Activated CD8-positive, alpha-beta memory T cell treated with anti-CD3 and anti-CD28 coated beads, Interleukin-2, amount 50 U/mL, for 4 hours (primary cell): ENCODE results near the gene GNG7.
"Not testable (repeated sequence)": the region's sequence is repeated elsewhere in the genome, so short reads cannot be mapped to it uniquely, and the experiment has no call there.

ENCODE experiments used
- DNase-seq: peaks from one replicate; pipeline ENCODE4 v3.0.0-alpha.2; 2020

The GNG7 gene

DNA sequence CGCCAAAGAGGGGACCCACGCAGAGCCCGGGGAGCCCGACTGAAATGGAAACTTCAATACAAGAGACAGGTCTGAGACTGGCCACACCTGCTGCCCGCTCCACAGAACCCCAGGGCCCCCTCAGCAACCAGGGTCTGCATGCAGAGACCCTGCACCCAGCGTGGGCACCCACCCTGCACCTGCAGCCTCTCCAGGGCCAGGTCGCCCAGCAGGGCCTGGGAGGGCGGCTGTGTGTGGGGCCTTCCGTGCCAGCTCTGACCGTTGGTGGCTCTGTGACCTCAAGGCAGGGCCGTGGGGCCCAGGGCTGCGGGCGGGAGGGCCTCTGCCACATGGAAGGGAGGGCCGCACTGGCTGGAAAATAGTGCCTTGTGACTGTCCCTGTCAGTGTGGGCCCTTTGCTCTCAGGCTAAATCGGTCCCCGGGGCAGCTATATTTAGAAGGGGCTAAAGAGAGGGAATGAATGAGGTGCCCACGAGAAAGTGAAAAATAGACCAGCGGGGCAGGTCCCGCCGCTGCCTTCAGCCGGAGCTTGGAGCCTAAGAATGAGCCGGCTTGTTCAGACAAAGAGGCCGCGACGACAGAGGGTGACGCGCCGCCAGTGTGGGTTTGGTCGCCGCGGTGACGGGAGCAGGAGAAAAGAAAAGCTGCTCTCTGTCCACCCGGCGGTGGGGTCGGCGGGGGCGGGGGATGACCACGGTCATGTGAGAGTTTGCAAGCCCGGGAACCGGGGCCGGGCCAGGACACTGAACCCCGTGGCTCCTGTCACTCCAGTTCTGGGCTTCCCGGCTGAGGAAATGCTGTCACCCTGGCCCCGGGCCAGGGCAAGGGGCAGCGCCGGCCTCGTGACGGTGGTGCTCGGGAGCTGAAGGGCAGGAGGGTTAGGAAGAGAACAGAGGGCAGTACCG lies 156.1 kb downstream of the GNG7 start:
- DNase-seq, result no peak

DNA sequence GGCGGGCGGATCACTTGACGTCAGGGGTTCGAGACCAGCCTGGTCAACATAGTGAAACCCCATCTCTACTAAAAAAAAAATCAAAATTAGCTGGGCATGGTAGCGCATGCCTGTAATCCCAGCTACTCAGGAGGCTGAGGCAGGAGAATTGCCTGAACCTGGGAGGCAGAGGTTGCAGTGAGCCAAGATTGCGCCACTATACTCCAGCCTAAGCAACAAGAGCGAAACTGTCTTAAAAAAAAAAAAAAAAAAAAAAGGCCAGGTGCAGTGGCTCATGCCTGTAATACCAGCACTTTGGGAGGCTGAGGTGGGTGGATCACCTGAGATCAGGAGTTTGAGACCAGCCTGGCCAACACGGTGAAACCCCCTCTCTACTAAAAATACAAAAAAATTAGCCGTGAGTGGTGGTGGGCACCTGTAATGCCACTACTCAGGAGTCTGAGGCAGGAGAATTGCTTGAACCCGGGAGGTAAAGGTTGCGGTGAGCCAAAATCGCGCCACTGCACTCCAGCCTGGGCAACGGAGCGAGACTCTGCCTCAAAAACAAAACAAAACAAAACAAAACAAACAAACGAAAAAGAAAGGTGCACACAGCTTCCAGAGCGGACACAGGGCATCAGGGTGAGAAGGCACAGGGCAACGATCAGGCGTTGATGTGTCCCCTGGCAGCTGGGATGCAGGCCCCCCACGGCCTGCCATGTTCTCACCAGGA lies 156.9 kb downstream of the GNG7 start:
- not testable (repeated sequence) for DNase-seq

DNA sequence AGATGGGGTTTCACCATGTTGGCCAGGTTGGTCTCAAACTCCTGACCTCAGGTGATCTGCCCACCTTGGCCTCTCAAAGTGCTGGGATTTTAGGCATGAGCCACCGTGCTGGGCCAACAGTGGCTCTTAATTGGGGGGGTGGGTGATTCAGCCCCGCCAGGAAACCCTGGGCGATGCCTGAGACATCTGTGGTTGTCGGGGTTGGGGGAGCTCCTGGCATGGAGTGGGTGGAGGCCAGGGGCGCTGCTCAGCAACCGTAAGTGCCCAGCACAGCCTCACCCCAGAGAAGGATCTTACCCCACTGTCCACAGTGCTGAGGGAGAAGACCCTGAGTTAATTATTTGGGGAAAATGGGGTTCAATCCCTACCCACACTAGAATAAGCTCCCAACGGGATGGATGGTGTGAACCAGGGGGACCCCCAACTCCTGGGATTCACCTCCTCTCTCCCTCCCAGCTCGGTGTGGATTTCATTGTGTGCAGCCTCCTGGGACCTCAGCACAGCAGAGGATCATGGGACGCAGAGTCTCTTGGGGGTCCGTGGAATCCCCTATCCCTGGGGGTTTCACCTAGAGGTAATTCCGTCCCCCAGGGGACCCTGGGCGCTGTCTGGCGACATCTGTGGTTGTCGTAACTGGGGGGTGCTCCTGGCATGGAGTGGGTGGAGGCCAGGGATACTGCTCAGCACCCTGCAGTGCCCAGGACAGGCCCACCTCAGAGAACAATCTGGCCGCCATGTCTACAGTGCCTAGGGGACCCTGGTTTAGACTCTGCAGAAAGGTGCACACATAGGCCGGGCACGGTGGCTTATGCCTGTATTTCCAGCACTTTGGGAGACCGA lies 157.7 kb downstream of the GNG7 start:
- DNase-seq, result no peak

DNA sequence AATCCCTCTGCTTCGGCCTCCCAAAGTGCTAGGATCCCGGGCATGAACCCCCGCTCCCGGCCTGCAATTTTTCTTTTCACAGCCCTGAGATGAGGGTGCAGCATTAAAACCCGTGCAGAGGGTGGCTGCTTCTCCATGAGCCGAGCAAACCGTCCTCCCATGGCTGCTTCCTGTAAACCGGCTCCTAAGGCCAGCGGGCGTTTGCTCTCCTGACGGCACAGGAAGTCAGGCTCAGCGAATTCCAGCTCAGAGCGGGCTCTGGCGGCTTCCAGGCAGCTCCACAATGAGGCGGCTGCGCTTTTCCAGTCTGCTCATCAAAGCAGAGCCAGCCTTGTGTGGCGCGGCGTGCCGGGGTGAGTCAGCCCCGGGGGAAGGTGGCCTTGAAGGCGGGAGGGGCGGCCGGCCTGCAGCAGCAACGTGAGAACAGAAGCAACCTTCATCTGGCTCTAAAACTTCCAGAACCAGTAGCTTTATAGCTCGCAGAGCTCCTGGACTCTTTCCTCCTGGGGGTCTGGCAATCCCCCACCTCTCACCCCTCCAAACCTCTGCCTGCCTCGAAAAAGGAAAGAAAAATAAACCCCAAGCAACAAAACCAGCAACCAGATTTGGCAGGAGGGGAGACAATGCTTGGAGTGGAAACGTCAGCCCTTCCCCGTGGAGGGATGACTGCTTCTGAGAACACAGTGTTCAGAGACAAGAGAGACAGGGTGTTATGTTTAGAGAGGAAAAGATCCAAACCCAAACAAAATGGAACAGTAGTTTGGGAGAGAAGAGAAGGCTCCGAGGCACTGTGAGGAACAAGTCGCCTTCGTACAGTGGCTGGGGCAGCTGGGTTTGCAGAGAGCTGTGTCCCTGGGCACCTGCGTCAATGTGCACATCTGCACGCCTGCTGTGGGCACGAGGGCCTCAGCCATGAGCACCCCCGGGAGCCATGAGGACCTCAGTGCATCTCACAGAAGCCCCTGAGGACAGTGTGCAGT lies 158.7 kb downstream of the GNG7 start:
- DNase-seq, result peak; percentile 78

DNA sequence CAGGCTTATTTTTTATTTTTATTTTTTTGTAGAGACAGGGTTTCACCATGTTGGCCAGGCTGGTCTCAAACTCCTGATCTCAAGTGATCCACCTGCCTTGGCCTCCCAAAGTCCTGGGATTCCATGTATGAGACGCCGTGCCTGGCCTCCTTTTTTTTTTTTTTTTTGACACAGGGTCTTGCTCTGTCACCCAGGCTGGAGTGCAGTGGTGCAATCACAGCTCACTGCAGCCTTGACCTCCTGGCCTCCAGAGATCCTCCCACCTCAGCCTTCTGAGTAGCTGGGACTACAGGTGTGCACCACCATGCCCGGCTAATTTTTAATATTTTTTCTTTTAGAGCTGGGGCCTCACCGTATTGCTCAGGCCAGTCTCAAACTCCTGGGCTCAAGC lies 159.4 kb downstream of the GNG7 start:
- not testable (repeated sequence) for DNase-seq

DNA sequence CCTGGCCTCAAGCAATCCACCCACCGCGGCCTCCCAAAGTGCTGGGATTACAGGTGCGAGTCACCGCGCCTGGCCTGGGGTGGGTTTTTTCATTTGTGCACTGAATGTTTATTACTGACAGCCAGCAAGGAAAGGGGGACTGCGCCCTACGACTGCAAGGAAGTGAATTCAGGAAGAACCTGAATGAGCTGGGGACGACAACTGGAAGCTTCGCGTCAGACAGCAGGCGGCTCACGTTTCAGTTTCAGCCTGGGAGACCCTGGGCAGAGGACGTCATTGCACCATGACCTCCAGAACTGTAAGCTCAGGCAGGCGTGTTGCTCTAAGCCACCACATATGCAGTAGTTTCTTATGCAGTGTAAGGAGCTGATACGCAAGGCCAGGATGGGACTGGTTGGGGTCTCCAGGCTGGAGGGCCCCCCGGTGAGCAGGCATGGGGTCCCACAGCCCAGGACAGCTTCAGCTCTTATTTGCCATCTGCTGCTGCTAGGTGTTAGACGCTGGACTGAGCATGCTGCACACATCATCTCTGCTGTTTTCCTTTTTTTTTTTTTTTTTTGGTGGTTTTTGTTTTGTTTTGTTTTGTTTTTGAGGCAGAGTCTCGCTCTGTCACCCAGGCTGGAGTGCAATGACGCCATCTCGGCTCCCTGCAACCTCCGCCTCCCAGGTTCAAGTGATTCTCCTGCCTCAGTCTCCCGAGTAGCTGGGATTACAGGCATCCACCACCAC lies 160.0 kb downstream of the GNG7 start:
- DNase-seq, result no peak

DNA sequence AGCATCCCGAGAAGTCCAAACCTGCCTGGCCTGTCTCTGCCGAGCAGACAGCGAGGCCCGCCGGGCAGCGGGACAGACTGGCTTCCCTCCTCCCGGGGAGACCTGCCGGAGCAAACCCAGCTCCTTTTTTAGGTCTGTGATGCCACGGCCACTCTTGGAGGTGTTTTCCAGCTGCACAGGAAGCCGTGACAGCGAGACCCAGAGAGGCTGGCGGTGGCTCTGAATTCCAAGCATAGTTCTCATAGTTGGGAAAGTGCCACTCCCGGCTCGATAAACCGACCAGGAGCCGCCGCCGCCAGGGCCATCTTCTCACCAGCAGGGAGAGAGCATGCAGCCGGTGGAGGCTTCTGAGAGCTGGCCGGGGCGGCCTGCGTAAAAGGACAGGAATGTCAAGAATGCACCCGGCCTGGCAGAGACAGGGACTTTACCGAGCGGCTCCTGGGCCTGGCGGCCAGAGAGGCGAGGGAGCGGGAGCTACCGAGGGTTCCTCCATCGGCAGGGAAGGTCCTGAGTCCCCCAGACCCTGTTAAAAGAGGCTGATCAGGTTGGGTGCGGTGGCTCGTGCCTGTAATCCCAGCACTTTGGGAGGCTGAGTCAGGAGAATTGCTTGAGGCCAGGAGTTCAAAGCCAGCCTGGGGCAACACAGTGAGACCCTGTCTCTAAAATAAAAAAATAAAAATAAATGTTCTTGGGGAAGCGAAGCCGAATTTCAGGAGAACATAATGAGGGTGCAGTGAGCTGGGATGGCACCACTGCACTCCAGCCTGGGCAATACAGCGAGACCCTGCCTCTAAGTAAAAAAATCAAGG lies 161.6 kb downstream of the GNG7 start:
- no peak for DNase-seq

DNA sequence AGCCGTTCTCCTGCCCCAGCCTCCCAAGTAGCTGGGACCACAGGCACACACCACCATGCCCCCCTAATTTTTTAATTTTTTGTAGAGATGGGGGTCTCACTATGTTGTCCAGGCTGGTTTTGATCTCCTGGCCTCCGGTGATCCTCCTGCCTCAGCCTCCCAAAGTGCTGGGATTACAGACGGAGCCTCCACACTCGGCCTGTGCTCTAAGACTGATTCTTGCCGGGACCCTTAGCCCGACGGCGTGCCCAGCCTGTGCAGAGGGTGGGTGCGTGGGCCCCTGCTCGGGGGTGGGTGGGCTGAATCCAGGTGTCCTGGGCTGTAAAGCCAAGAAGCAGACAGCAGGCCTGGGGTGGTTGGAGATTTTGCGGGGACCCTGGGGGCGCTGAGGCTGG lies 162.2 kb downstream of the GNG7 start:
- DNase-seq, result no peak

DNA sequence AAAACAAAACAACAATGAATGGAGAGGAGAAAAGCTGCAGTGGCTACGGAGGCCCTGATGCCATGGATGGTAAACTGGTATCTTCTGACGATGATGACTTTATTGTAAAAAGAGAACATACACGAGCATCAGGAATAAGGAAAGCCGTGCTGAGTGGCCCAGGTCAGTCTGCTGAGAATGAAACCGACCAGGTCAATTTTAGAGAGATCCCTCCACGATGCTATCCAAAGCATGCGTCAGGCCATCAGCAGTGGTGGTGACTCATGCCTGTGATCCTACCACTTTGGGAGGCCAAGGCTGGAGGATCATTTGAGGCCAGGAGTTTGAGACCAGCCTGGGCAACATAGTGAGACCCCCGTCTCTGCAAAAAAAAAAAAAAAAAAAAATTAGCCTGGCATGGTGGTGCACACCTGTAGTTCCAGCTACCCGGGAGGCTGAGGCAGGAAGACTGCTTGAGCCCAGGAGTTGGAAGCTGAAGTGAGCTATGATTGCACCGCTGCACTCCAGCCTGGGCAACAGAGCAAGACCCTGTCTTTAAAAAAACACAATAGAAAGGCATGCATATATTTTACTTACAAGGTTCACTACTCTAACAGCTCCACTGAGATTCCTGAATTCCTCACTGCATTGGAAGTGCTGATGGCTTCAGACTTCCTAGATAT lies 164.3 kb downstream of the GNG7 start:
- no peak for DNase-seq

DNA sequence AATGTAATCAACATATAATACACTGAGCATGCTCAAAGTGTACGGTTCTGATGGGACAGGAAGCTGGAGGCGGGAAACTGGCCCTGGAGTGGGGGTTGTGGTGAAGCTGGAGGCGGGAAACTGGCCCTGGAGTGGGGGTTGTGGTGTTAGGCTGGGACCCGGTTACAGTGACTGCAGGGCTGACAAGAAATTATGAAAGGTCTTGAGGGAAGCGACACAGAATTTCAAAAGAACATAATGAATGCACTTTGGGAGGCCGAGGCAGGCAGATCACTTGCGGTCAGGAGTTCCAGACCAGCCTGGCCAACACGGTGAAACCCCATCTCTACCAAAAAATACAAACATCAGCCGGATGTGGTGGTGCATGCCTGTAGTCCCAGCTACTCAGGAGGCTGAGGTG lies 164.9 kb downstream of the GNG7 start:
- not testable (repeated sequence) for DNase-seq

DNA sequence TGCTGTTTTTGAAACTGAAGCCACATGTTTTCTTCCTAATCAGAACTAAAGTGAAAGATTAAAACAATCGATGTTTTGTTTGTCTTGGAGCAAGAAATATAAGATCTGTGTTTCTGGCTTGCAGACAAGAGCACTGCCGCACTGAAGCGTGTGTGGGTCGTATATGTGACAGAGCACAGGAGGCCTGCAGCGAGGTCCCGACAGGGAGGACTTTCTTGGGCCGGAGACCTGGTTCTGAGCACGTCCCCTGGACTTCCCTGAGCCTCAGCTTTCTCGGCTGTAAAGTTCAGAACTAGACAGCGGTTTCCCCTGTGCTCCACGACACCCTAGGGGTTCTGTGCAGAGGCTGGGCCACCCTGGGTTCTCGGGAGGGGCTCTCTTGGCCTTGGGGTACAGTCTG lies 166.0 kb downstream of the GNG7 start:
- DNase-seq, result no peak

DNA sequence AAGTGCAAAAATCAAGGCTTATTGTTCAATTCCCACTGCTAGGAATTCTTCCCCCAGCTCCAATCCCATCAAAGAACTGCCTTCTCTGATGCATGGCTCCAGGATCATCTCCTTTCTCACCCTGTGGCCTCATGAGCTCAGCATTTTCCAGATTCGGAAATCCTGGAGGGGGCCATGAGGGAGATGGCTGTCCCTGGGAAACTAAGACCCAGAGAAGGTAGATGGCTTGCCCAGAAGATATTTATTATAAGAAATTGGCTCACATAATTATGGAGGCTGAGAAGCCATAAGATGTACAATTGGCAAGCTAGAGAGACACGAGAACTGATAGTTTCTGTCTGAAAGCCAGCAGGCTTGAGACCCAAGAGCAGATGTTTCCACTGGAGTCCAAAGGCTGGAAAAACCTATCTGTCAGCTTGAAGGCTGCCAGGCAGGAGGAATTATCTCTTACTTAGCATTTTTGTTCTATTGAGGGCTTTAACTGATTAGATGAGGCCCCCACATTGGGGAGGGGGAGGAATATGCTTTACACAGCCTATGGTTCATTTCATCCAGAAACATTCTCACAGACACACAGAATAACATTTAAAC lies 168.0 kb downstream of the GNG7 start:
- no peak for DNase-seq

DNA sequence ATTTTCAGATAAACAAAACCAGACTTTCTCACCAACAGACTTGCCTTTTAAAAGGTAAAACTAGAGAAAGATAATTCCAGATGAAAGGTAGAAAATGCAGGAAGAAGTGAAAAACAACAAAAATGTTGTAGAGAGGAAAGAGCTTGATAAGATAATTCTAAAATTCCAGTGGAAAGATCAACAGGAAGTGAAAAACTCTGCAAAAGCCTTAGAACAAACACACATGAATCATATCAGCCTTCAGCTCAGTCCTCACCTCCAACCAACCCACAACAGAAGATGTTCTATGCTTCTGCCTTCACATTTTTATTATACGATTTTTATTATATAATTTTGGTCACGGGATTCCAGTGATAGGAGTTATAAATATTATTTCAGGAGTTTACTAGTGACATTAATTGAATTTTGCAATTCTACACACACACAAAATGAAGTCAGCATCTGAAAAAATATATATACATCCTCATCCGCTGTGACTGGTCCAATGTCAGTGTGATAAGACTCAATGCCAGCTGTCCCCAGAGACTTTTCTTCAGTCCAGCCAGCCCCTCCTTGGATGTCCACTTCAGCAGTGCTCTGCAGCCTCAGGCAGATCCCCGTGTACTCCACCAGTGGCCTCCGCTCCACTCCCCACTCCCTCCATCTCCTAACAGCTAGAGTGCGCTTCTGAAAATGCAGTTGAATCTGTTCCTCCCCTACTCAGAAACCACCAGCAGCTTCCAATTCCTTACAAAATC lies 168.6 kb downstream of the GNG7 start:
- no peak for DNase-seq

DNA sequence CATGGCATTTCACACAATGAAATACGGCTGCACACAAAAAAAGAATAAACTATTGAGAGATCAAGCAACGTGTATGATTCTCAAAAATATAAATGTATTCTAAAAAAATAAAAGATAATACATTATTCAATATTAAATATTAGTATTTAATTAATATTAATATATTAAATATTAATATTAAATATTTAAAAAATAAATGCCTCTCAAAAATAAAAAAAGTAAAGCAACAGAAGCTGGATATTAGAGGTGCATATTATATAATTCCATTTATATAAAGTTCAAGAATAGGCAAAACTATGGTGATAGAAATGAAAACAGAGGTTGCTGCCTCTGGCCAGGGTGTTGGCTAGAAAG lies 169.4 kb downstream of the GNG7 start:
- DNase-seq, result no peak

DNA sequence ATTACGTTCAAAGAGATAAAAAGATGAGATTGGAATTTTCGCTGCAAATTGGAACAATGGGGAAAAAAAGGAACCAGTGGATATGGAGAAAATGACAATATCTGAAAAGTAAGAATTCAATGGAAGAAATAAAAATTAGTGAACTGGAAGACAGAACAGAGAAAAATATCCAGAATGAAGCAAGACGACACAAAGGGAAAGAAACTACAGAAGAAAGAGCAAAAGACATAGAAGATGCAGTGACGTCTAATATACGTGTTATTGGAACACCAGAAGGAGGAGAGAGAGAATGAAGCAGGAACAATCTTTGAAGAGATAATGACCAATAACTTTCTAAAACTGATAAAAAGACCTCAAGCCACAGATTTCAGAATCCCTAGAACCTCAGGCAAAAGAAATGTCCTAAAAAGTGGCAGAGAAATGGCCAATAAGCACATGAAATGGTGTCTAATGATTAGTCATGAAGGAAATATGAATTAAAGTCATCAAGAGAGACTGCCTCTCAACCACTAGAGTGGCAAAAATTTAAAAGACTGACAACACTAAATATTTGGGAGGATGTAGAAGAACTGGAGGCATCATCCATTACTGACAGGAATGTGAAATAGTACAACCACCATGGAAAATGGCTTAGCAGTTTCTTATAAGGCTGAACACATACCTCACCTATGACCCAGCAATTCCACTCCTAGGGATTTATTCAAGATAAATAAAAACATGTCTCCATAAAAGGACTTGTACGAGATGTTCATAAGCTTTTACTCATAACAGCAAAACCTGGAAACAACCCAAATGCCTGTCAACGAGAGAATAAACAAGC lies 170.0 kb downstream of the GNG7 start:
- no peak for DNase-seq

DNA sequence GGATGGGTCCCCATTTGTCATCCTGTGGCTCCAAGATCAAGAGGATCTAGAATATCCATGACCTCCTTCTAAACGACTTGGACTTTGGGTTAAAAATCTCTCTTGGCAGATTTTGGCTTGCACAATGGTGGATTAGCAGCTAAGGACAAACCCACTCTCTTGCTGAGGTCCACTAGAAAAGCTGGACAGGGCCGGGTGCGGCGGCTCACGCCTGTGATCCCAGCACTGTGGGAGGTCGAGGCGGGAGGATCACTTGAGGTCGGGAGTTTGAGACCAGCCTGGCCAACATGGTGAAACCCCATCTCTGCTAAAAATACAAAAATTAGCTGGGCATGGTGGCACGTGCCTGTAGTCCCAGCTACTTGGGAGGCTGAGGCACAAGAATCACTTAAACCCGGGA lies 172.6 kb downstream of the GNG7 start:
- DNase-seq, result not testable (repeated sequence)

DNA sequence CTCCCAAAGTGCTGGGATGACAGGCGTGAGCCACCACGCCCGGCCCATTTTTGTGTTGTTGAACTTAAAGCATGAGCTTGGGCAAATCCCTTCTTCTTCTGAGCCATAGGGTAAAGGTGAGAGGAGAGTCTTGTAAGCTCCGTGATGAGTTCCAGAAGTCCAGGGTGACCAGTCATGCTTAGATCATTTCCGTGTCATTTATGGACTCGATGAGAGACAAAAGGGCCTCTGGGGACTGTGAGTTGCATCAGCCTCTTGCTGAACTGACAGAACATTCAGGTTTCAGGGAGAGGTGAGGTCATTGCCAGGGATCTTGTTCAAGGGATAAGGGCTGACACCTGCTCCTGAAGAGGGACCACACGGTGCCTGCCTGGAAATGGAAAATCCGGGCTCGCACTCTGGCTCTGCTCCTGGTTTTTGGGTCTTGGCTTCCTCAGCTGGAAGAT lies 173.0 kb downstream of the GNG7 start:
- DNase-seq, result no peak

DNA sequence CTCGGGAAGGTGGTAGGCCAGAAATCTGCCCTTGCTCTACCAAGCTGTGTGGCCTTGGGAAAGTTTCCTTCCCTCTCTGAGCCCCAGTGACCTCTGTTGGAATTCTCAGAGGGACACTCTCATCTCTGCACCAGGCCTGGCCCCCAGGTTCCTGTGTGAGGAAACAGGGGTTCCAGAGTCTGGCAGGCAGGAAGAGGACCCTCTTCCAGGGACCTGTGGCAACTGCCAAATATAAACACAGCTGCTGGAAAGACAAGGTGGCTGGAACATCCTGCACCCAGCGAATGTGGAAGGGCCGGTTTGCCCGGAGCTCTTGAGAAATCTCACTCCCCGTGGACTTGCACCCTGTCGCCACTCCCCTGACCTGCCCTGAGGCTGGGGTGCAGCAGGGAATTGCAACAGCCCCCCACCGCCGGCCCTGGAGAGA lies 173.8 kb downstream of the GNG7 start:
- no peak for DNase-seq
